HEK293 (cell line): Measurements from ENCODE around the gene PADI3.

ENCODE experiments used
- CTCF ChIP-seq: fragments of 450-650 bp; formaldehyde crosslinking; IDR thresholded peaks from 2 replicates; pipeline ENCODE4 v1.5.1; 2016; ENCODE audit warnings: missing biosample characterization, missing genetic modification characterization
- PBX3 ChIP-seq: sonication (generic); formaldehyde crosslinking; IDR thresholded peaks from 2 replicates; pipeline ENCODE4 v1.8.1; 2022; ENCODE audit warnings: mild to moderate bottlenecking, moderate library complexity, missing genetic modification reagents
- REPIN1 ChIP-seq: fragments of 450-650 bp; formaldehyde crosslinking; IDR thresholded peaks from 2 replicates; pipeline ENCODE4 v1.5.1; 2017; ENCODE audit warnings: missing biosample characterization, missing genetic modification characterization, low read depth
- TSHZ1 ChIP-seq: fragments of 450-650 bp; formaldehyde crosslinking; IDR thresholded peaks from 2 replicates; pipeline ENCODE4 v1.5.1; 2016; ENCODE audit warnings: missing biosample characterization, missing genetic modification characterization, borderline replicate concordance
- ZEB2 ChIP-seq: fragments of 450-650 bp; formaldehyde crosslinking; IDR thresholded peaks from 2 replicates; pipeline ENCODE4 v1.5.1; 2016; ENCODE audit warnings: missing biosample characterization, missing genetic modification characterization
- TF ChIP-seq, protein P1 (sequence below): fragments of 450-650 bp; formaldehyde crosslinking; IDR thresholded peaks from 2 replicates; pipeline ENCODE4 v1.5.1; 2016; ENCODE audit warnings: missing biosample characterization, missing genetic modification characterization

DNA sequence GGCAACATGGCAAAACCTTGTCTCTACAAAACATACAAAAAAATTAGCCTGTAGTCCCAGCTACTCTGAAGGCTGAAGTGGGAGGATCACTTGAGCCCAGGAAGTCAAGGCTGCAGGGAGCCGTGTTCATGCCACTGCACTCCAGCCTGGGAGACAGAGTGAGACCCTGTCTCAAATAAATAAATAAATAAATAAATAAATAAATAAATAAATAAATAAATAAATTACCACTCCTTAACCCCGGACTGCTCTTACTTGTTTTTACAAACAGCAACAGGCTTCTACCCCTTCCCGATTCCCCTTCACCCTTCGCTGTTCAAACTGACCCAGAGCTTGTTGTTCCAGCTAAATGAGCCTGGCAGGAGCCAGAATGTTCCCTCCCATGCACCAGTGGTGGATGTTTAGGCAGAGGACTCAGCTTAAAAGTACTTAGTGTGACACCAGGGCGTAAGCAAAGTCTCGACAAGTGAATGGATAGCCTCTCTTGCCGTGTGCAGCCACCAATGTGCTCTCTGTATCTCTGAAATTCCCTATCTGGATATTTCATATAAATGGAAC lies 21.5 kb upstream of the PADI3 start:
- TF ChIP-seq CTCF (tag by site-specific recombination): no peak
- TF ChIP-seq PBX3 (CRISPR knock-in tag): no peak
- no peak for TF ChIP-seq ZEB2
- TF ChIP-seq REPIN1 (tag by site-specific recombination): no peak
- TF ChIP-seq TSHZ1 (tag by site-specific recombination): peak; percentile 64; the same call in 1 of the 2 replicates
- TF ChIP-seq, protein P1, sequence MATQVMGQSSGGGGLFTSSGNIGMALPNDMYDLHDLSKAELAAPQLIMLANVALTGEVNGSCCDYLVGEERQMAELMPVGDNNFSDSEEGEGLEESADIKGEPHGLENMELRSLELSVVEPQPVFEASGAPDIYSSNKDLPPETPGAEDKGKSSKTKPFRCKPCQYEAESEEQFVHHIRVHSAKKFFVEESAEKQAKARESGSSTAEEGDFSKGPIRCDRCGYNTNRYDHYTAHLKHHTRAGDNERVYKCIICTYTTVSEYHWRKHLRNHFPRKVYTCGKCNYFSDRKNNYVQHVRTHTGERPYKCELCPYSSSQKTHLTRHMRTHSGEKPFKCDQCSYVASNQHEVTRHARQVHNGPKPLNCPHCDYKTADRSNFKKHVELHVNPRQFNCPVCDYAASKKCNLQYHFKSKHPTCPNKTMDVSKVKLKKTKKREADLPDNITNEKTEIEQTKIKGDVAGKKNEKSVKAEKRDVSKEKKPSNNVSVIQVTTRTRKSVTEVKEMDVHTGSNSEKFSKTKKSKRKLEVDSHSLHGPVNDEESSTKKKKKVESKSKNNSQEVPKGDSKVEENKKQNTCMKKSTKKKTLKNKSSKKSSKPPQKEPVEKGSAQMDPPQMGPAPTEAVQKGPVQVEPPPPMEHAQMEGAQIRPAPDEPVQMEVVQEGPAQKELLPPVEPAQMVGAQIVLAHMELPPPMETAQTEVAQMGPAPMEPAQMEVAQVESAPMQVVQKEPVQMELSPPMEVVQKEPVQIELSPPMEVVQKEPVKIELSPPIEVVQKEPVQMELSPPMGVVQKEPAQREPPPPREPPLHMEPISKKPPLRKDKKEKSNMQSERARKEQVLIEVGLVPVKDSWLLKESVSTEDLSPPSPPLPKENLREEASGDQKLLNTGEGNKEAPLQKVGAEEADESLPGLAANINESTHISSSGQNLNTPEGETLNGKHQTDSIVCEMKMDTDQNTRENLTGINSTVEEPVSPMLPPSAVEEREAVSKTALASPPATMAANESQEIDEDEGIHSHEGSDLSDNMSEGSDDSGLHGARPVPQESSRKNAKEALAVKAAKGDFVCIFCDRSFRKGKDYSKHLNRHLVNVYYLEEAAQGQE (tag by site-specific recombination): peak; percentile 79
